HG03457 (cell line): ENCODE results near the gene KCNN4.

Experiments used
- ATAC-seq: cut with Tn5 transposase; IDR thresholded peaks from one replicate; pipeline ENCODE4 v1.9.1; 2021; ENCODE audit warnings: moderate number of reproducible peaks; ENCODE audit not compliant: unreplicated experiment

Gene KCNN4

DNA sequence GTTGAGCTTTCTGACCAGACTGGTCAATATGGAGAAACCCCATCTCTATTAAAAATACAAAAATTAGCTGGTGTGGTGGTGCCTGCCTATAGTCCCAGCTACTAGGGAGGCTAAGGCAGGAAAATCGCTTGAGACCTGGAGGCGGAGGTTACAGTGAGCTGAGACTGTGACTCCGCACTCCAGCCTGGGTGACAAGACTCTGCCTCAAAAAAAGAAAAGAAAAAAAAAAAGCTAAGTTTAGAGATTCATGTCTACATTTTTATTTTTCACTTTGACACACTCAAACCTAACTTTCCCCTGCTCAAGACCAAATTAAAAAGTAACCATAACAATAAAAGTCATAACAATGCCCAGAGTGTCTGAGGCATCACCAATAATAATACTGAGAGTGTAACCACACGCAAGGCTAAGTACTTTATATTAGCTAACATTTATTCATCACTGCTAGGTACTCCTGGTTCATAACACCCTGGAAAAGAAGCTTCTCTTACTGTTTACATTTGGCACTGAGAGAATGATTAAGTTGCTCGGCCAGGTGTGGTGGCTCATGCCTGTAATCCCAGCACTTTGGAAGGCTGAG is 59.2 kb downstream of the KCNN4 start:
- ATAC-seq, result no peak

DNA sequence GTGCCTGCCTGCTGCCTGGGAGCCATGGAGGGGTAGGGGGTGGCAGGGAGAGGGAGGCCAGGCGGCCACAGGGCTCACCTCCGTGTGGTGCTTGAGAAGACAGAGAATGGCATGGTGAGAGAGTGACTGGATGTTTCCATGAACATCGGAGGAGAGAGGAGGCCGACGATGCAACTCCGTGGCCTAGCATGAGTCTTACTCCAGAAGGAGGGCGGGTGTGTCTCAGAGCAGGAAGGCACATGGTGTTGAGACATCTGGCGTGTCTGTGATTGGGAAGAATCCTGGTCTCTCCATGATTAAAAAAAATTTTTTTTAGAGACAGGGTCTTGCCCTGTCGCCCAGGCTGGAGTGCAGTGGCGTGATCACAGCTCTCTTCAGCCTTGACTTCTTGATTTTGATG is 59.8 kb downstream of the KCNN4 start:
- ATAC-seq, result no peak

DNA sequence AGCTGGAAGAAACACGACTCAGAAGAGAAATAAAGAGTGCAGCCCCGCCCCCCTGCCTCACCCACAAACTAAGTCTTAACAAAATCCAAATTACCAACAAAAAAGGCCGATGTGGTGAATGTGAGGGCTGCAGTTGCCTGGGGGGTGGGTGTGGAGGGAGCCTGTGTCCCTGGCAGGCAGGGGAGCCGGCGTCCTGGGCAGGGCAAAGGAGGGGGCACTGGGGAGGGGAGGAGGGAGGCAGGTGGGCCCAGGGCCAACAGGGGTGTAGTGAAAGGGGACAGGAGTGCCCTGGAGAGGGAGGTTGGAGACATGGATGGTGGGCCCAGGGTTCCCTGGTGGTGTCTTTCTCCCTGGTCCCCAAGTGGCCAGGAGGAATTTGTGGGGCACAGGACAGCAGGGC is 60.9 kb downstream of the KCNN4 start:
- no peak for ATAC-seq

DNA sequence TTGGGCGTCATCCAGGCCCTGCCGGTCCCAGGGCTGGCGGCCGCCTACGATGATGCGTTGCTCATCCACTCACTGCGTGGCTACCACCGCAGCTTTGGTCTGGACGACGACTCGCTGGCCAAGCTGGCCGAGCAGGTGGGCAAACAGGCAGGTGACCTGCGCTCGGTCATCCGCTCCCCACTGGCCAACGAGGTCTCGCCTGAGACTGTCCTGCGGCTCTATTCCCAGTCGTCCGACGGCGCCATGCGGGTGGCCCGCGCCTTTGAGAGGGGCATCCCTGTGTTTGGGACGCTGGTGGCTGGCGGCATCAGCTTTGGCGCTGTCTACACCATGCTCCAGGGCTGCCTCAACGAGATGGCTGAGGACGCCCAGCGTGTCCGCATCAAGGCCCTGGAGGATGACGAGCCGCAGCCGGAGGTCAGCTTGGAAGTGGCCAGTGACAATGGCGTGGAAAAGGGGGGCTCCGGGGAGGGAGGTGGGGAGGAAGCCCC is 61.4 kb downstream of the KCNN4 start:
- no peak for ATAC-seq

DNA sequence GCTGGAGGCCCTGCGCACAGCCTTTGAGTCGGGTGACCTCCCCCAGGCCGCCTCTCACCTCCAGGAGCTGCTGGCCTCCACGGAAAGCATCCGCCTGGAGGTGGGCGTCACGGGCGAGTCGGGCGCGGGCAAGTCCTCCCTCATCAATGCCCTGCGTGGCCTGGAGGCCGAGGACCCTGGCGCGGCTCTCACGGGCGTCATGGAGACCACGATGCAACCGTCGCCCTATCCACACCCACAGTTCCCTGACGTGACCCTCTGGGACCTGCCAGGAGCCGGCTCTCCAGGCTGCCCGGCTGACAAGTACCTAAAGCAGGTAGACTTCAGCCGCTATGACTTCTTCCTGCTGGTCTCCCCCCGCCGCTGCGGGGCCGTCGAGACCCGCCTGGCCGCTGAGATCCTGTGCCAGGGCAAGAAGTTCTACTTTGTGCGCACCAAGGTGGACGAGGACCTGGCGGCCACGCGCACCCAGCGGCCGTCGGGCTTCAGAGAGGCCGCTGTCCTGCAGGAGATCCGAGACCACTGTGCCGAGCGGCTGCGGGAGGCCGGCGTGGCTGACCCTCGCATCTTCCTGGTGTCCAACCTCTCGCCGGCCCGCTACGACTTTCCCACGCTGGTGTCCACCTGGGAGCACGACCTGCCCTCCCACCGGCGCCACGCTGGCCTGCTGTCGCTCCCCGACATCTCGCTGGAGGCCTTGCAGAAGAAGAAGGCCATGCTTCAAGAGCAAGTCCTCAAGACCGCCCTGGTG is 62.0 kb downstream of the KCNN4 start:
- ATAC-seq, result no peak
